BJ (cell line): ENCODE data around the gene LDLRAP1. TPM values are rescaled to one million over a fixed set of nuclear protein-coding genes. Genes with fewer than 3 reads are reported as not detected.
A peak's percentile ranks its signal among the peaks of the same experiment; 100 is the strongest.

Source experiments
- CTCF ChIA-PET: fragments of 350-600 bp; formaldehyde crosslinking; extraction: SDS; loops from one replicate; lab custom pipeline; 2021; ENCODE audit warnings: antibody characterized with exemption, inconsistent platforms; lab: Yijun Ruan, JAX
- POLR2A ChIA-PET: fragments of 300-600 bp; sonication (Branson Sonifier 250); formaldehyde crosslinking; extraction: SDS; loops from one replicate; lab custom pipeline; 2021; ENCODE audit warnings: antibody characterized with exemption; lab: Charles Lee
- DNase-seq: peaks from one replicate; pipeline ENCODE4 v3.0.0-alpha.2; 2011; ENCODE audit warnings: low read depth
- H3K27me3 ChIP-seq: 2 replicates; pipeline ENCODE4 v1.6.0; 2011; ENCODE audit warnings: low read length; ENCODE audit not compliant: control insufficient read depth, insufficient read depth
- H3K36me3 ChIP-seq: 2 replicates; pipeline ENCODE4 v1.5.1; 2011; ENCODE audit warnings: low read length; ENCODE audit not compliant: control insufficient read depth, insufficient read depth
- H3K4me3 ChIP-seq: 2 replicates; pipeline ENCODE4 v1.5.1; 2011; ENCODE audit warnings: low read depth, mild to moderate bottlenecking, control low read depth, low read length
- polyA plus RNA-seq: library from polyadenylated mRNA; depleted of rRNA; stranded (reverse); fragments of >200 nt; gene quantifications from 2 replicates; pipeline ENCODE4 v1.2.3, GENCODE V29; 2011; rRNA removed
- TF ChIP-seq, protein P1 (sequence below): IDR thresholded peaks from 2 replicates; pipeline ENCODE4 v1.5.1; 2011; ENCODE audit warnings: low read depth, mild to moderate bottlenecking, control low read depth, inconsistent platforms, low read length, moderate library complexity; ENCODE audit not compliant: insufficient read depth

LDLRAP1 gene
- polyA plus RNA-seq, 1 experiment: 27.2 TPM

- no peaks in the 10 kb centered on the region for H3K36me3 ChIP-seq
- TF ChIP-seq, protein P1, sequence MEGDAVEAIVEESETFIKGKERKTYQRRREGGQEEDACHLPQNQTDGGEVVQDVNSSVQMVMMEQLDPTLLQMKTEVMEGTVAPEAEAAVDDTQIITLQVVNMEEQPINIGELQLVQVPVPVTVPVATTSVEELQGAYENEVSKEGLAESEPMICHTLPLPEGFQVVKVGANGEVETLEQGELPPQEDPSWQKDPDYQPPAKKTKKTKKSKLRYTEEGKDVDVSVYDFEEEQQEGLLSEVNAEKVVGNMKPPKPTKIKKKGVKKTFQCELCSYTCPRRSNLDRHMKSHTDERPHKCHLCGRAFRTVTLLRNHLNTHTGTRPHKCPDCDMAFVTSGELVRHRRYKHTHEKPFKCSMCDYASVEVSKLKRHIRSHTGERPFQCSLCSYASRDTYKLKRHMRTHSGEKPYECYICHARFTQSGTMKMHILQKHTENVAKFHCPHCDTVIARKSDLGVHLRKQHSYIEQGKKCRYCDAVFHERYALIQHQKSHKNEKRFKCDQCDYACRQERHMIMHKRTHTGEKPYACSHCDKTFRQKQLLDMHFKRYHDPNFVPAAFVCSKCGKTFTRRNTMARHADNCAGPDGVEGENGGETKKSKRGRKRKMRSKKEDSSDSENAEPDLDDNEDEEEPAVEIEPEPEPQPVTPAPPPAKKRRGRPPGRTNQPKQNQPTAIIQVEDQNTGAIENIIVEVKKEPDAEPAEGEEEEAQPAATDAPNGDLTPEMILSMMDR: peak; percentile 60
- peak within 1 kb of the TSS; percentile 54 for H3K4me3 ChIP-seq
- no peak for DNase-seq
- peaks cover 48% of the 10 kb centered on the region for H3K27me3 ChIP-seq
- CTCF ChIA-PET: interaction anchor here (1.5 to 1.8 kb wide), 2 partner anchors 100 to 181 kb away, joined by 3 to 6 read pairs; no protein-coding TSS in a partner anchor
- POLR2A ChIA-PET: interaction anchor here (0.6 kb wide), 1 partner anchor 104 kb away, joined by 9 read pairs; no protein-coding TSS in a partner anchor
These were observed 72.9 kb downstream of the LDLRAP1 start, which contains the start of gene MAN1C1 for GRCh38 chr1:25616095-25616986. MAN1C1 (plus strand) TSS chr1:25616791; CDS start chr1:25617798, 1,007 bp downstream.

DNA sequence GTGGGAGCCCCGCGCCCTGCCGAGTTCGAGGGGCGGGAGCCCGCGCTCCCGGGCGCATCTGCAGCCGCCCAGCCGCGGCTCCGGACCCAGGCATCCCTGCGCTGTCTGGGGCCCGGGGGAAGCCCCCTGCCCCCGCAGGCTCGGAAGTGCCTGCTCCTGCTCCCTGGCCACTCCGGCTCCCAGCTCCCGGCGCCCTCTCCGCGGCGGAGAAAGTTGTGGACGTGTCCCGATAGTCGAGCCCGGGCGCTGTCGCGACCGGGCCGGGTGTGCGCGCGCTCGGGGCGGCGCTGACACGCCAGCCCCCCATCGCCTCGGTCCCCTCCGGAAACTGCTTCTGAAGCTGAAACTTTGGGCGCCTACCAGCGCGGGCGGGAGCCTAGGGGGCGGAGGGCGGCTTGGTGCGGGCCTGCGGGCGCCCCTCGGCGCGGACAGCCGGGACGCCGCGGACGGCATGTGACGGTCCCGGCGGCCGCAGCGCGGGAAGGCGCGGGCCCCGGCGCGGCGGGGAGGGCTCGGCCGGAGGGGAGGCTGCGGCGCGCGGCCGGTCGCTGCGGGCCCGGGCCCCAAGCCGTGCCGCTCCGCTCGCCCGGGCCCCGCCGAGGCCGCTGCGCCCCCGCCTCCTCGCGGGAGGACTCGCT, 73.7 kb downstream of the LDLRAP1 start:
- TF ChIP-seq, protein P1: no peak
- peaks cover 46% of the 10 kb centered on the region for H3K27me3 ChIP-seq
- ChIA-PET POLR2A (interaction anchor here (0.6 kb wide), 1 partner anchor 103 kb away, joined by 9 read pairs; no protein-coding TSS in a partner anchor), CTCF (interaction anchor here (1.5 kb wide), 1 partner anchor 100 kb away, joined by 3 read pairs; no protein-coding TSS in a partner anchor)
- H3K36me3 ChIP-seq: no peaks in the 10 kb centered on the region
- H3K4me3 ChIP-seq: peak overlapping the region; percentile 54
- no peak for DNase-seq

- Histone ChIP-seq H3K36me3 (no peaks in the 10 kb centered on the region), H3K4me3 (peak overlapping the region; percentile 29), H3K27me3 (peaks cover 43% of the 10 kb centered on the region)
- TF ChIP-seq, protein P1: no peak
- no peak for DNase-seq
- POLR2A ChIA-PET: no interaction called here
- CTCF ChIA-PET: interaction anchor here (1.0 to 1.7 kb wide), 3 partner anchors 51 to 178 kb away, joined by 3 to 9 read pairs (median 5); no protein-coding TSS in a partner anchor
These were observed 74.4 kb downstream of the LDLRAP1 start for GRCh38 chr1:25617625-25618432.

GRCh38 chr1:25618433-25618808, 75.0 kb downstream of the LDLRAP1 start:
- CTCF ChIA-PET: interaction anchor here (1.0 to 1.7 kb wide), 5 partner anchors 9 to 177 kb away, joined by 3 to 9 read pairs (median 5); no protein-coding TSS in a partner anchor

More at GRCh38 chr1:25618433-25618808, 75.0 kb downstream of the LDLRAP1 start:
- H3K36me3 ChIP-seq: no peaks in the 10 kb centered on the region
- POLR2A ChIA-PET: no interaction called here
- TF ChIP-seq, protein P1: no peak
- no peak overlapping the region for H3K4me3 ChIP-seq
- H3K27me3 ChIP-seq: peaks cover 40% of the 10 kb centered on the region
- DNase-seq: no peak

Other genes with a start within 250 kb of the LDLRAP1 start
- gene TMEM50A, start 205.3 kb upstream of the LDLRAP1 start, polyA plus RNA-seq: 55.8 and 143 TPM in 2 replicates
- 0.49 and 0.59 TPM in 2 replicates for gene RHCE, start 122.8 kb upstream of the LDLRAP1 start, polyA plus RNA-seq
- gene MACO1, start 112.7 kb upstream of the LDLRAP1 start, polyA plus RNA-seq: 9.5 and 12.6 TPM in 2 replicates
- gene MAN1C1, start 73.2 kb downstream of the LDLRAP1 start, polyA plus RNA-seq: 0.98 and 1.1 TPM in 2 replicates